Measurements from ENCODE around the gene MACROD2.

The MACROD2 gene

GRCh38 chr20:14384416-14385175 lies 389.3 kb downstream of the MACROD2 start:
- no peak for TF ChIP-seq TAF1 (IDR thresholded peaks at IDR 0.05; ENCODE audit: borderline replicate concordance, insufficient read depth, low read length)
- TF ChIP-seq FOXP2 (optimal IDR thresholded peaks at IDR 0.05; ENCODE audit: borderline replicate concordance, extremely low read depth, extremely low read length, insufficient read depth): no peak
- TF ChIP-seq, protein P1, sequence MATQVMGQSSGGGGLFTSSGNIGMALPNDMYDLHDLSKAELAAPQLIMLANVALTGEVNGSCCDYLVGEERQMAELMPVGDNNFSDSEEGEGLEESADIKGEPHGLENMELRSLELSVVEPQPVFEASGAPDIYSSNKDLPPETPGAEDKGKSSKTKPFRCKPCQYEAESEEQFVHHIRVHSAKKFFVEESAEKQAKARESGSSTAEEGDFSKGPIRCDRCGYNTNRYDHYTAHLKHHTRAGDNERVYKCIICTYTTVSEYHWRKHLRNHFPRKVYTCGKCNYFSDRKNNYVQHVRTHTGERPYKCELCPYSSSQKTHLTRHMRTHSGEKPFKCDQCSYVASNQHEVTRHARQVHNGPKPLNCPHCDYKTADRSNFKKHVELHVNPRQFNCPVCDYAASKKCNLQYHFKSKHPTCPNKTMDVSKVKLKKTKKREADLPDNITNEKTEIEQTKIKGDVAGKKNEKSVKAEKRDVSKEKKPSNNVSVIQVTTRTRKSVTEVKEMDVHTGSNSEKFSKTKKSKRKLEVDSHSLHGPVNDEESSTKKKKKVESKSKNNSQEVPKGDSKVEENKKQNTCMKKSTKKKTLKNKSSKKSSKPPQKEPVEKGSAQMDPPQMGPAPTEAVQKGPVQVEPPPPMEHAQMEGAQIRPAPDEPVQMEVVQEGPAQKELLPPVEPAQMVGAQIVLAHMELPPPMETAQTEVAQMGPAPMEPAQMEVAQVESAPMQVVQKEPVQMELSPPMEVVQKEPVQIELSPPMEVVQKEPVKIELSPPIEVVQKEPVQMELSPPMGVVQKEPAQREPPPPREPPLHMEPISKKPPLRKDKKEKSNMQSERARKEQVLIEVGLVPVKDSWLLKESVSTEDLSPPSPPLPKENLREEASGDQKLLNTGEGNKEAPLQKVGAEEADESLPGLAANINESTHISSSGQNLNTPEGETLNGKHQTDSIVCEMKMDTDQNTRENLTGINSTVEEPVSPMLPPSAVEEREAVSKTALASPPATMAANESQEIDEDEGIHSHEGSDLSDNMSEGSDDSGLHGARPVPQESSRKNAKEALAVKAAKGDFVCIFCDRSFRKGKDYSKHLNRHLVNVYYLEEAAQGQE (IDR thresholded peaks at IDR 0.05; ENCODE audit: insufficient read depth in 1 of 2, low read depth in 2 of 2, low read length in 2 of 2): no peak
- no peak for TF ChIP-seq POLR2AphosphoS5 (IDR thresholded peaks at IDR 0.05; ENCODE audit: low read depth, low read length)
- no peak for TF ChIP-seq SIN3A (IDR thresholded peaks at IDR 0.05; ENCODE audit: borderline replicate concordance, insufficient read depth, low read length)

DNA sequence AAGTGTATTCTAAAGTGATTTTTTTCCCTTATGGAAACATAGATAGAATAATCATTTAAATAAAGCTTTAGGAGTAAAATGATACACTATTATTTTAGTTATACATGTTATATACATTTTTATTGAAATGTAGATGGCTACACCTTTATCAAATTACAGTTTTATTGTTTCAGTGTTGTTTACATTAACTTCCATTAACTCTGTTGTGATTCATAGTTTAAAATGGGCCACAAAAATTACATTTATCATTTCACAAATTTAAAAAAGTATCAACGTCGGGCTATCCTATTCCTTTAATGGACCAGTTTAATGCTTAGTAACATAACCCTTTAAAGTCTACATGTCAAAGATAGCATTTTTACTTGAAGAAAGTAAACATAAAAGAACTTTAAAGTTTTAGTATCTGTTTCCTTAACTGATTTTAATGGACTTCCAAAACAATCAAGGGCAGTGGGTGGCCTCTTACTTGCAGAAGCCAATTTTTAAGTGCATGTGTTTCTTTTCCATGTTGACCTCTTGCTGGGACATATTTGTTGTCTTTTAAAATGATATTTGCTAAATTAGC lies 389.9 kb downstream of the MACROD2 start:
- TF ChIP-seq SIN3A (IDR thresholded peaks at IDR 0.05; ENCODE audit: borderline replicate concordance, insufficient read depth, low read length): no peak
- TF ChIP-seq, protein P1 (IDR thresholded peaks at IDR 0.05; ENCODE audit: insufficient read depth in 1 of 2, low read depth in 2 of 2, low read length in 2 of 2): no peak

DNA sequence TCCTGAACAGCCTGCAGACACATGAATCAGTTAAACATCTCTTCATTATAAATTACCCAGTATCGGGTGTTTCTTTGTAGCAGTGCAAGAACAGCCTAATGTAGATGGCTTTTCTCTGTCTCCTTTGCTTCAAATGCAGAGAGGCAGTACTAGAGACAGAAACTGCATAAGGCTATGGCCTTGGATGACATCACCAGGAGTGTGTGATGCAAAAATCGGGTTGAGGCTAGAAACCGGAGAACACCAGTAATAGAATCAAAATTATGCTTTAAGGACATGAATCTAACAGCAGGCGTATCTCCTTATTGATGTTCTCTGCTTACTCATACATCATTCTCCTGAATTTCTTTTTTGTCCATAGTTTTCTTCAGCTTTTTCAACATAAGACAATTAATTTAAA lies 391.4 kb downstream of the MACROD2 start:
- TF ChIP-seq FOXP2 (optimal IDR thresholded peaks at IDR 0.05; ENCODE audit: borderline replicate concordance, extremely low read depth, extremely low read length, insufficient read depth) (no peak), TAF1 (IDR thresholded peaks at IDR 0.05; ENCODE audit: borderline replicate concordance, insufficient read depth, low read length) (no peak), SIN3A (IDR thresholded peaks at IDR 0.05; ENCODE audit: borderline replicate concordance, insufficient read depth, low read length) (no peak), POLR2AphosphoS5 (IDR thresholded peaks at IDR 0.05; ENCODE audit: low read depth, low read length) (no peak)
- TF ChIP-seq, protein P1 (IDR thresholded peaks at IDR 0.05; ENCODE audit: insufficient read depth in 1 of 2, low read depth in 2 of 2, low read length in 2 of 2): no peak

GRCh38 chr20:14401479-14402138 lies 406.3 kb downstream of the MACROD2 start:
- TF ChIP-seq SIN3A (IDR thresholded peaks at IDR 0.05; ENCODE audit: borderline replicate concordance, insufficient read depth, low read length) (no peak), FOXP2 (optimal IDR thresholded peaks at IDR 0.05; ENCODE audit: borderline replicate concordance, extremely low read depth, extremely low read length, insufficient read depth) (no peak), POLR2AphosphoS5 (IDR thresholded peaks at IDR 0.05; ENCODE audit: low read depth, low read length) (no peak), TAF1 (IDR thresholded peaks at IDR 0.05; ENCODE audit: borderline replicate concordance, insufficient read depth, low read length) (no peak)
- TF ChIP-seq, protein P1 (IDR thresholded peaks at IDR 0.05; ENCODE audit: insufficient read depth in 1 of 2, low read depth in 2 of 2, low read length in 2 of 2): no peak
